HG02571 (cell line): ENCODE results near the gene DNAJC16.
A peak's percentile ranks its signal among the peaks of the same experiment; 100 is the strongest.
"Not testable (repeated sequence)": the region's sequence is repeated elsewhere in the genome, so short reads cannot be mapped to it uniquely, and the experiment has no call there.

ENCODE experiments used
- ATAC-seq: cut with Tn5 transposase; IDR thresholded peaks from one replicate; pipeline ENCODE4 v1.9.1; 2021; ENCODE audit warnings: mild to moderate bottlenecking, moderate library complexity; ENCODE audit not compliant: unreplicated experiment

Gene DNAJC16

GRCh38 chr1:15526490-15527339 lies at the start of gene DNAJC16:
DNAJC16 (plus strand) TSS chr1:15526848; CDS start chr1:15529106, 2,258 bp downstream.
- peak; percentile 51 for ATAC-seq

GRCh38 chr1:15476927-15477326 lies 49.7 kb upstream of the DNAJC16 start:
- no peak for ATAC-seq

- no peak for ATAC-seq
Measured at GRCh38 chr1:15477646-15478212, 48.9 kb upstream of the DNAJC16 start.

GRCh38 chr1:15479654-15480347 lies 46.8 kb upstream of the DNAJC16 start:
- no peak for ATAC-seq

- ATAC-seq: not testable (repeated sequence)
Measured at GRCh38 chr1:15482455-15482854, 44.2 kb upstream of the DNAJC16 start.

GRCh38 chr1:15482983-15483543 lies 43.6 kb upstream of the DNAJC16 start:
- ATAC-seq: not testable (repeated sequence)

GRCh38 chr1:15483971-15484370 lies 42.7 kb upstream of the DNAJC16 start:
- ATAC-seq: no peak

- ATAC-seq: not testable (repeated sequence)
Measured at GRCh38 chr1:15484443-15484842, 42.2 kb upstream of the DNAJC16 start.

- ATAC-seq: no peak
Measured at GRCh38 chr1:15485636-15486035, 41.0 kb upstream of the DNAJC16 start.

GRCh38 chr1:15486844-15487610 lies 39.6 kb upstream of the DNAJC16 start:
- ATAC-seq: not testable (repeated sequence)

GRCh38 chr1:15488371-15488770 lies 38.3 kb upstream of the DNAJC16 start:
- ATAC-seq: no peak

- no peak for ATAC-seq
Measured at GRCh38 chr1:15489052-15489736, 37.5 kb upstream of the DNAJC16 start.

GRCh38 chr1:15491010-15491409 lies 35.6 kb upstream of the DNAJC16 start:
- ATAC-seq: not testable (repeated sequence)

- no peak for ATAC-seq
Measured at GRCh38 chr1:15492596-15492995, 34.1 kb upstream of the DNAJC16 start.

GRCh38 chr1:15493869-15494390 lies 32.7 kb upstream of the DNAJC16 start:
- no peak for ATAC-seq

- no peak for ATAC-seq
Measured at GRCh38 chr1:15500184-15501178, 26.2 kb upstream of the DNAJC16 start.

GRCh38 chr1:15501208-15502032 lies 25.2 kb upstream of the DNAJC16 start:
- no peak for ATAC-seq

- no peak for ATAC-seq
Measured at GRCh38 chr1:15504436-15504835, 22.2 kb upstream of the DNAJC16 start.
